H9 (cell line): Measurements from ENCODE around the gene FXYD6. TPM values are rescaled to one million over a fixed set of nuclear protein-coding genes. Genes with fewer than 3 reads are reported as not detected.

ENCODE experiments used
- DNase-seq: peaks from one replicate; pipeline ENCODE4 v3.0.0-alpha.2; 2017
- H2AFZ ChIP-seq: one replicate; pipeline ENCODE4 v1.6.1; 2013; ENCODE audit warnings: mild to moderate bottlenecking, low read length, control low read depth, moderate library complexity
- H2AK5ac ChIP-seq: 2 replicates; pipeline ENCODE4 v1.6.1; 2013; ENCODE audit warnings: low read length, control low read depth, mixed read lengths; ENCODE audit not compliant: insufficient read length
- H2BK120ac ChIP-seq: one replicate; pipeline ENCODE4 v1.6.1; 2013; ENCODE audit warnings: low read depth, mild to moderate bottlenecking, low read length, control low read depth, inconsistent platforms; ENCODE audit not compliant: poor library complexity, severe bottlenecking
- H2BK12ac ChIP-seq: 2 replicates; pipeline ENCODE4 v1.6.1; 2013; ENCODE audit warnings: low read length, control low read depth, mixed read lengths, low read depth; ENCODE audit not compliant: insufficient read length
- H2BK15ac ChIP-seq: 2 replicates; pipeline ENCODE4 v1.6.1; 2013; ENCODE audit warnings: low read depth, low read length, control low read depth
- H2BK20ac ChIP-seq: one replicate; pipeline ENCODE4 v1.6.1; 2013; ENCODE audit warnings: low read depth, mild to moderate bottlenecking, low read length, control low read depth, inconsistent platforms; ENCODE audit not compliant: poor library complexity, severe bottlenecking
- H2BK5ac ChIP-seq: 2 replicates; pipeline ENCODE4 v1.6.1; 2013; ENCODE audit warnings: low read length, control low read depth, mixed read lengths; ENCODE audit not compliant: insufficient read length
- H3K14ac ChIP-seq: 2 replicates; pipeline ENCODE4 v1.6.1; 2013; ENCODE audit warnings: low read length, control low read depth; ENCODE audit not compliant: insufficient read depth
- H3K18ac ChIP-seq: 2 replicates; pipeline ENCODE4 v1.6.1; 2013; ENCODE audit warnings: low read depth, mild to moderate bottlenecking, mixed read lengths, low read length, control low read depth; ENCODE audit not compliant: insufficient read length
- H3K23ac ChIP-seq: 2 replicates; pipeline ENCODE4 v1.6.1; 2013; ENCODE audit warnings: low read length, control low read depth, mixed read lengths, low read depth; ENCODE audit not compliant: insufficient read length
- H3K23me2 ChIP-seq: 2 replicates; pipeline ENCODE4 v1.6.1; 2013; ENCODE audit warnings: low read depth, mild to moderate bottlenecking, mixed read lengths, low read length, control low read depth; ENCODE audit not compliant: insufficient read length, poor library complexity, severe bottlenecking
- H3K27ac ChIP-seq: 2 replicates; pipeline ENCODE4 v1.5.1; 2013; ENCODE audit warnings: low read length, control low read depth, mixed read lengths, low read depth; ENCODE audit not compliant: insufficient read length
- H3K27me3 ChIP-seq: 2 replicates; pipeline ENCODE4 v1.6.1; 2013; ENCODE audit warnings: low read length, control low read depth, inconsistent platforms; ENCODE audit not compliant: insufficient read depth
- H3K4ac ChIP-seq: 2 replicates; pipeline ENCODE4 v1.6.1; 2013; ENCODE audit warnings: low read depth, mild to moderate bottlenecking, control low read depth, inconsistent platforms, low read length, moderate library complexity
- H3K4me1 ChIP-seq: 2 replicates; pipeline ENCODE4 v1.6.1; 2013; ENCODE audit warnings: low read length, control low read depth, inconsistent platforms; ENCODE audit not compliant: insufficient read depth
- H3K4me2 ChIP-seq: 2 replicates; pipeline ENCODE4 v1.6.1; 2013; ENCODE audit warnings: low read length, control low read depth, mixed read lengths; ENCODE audit not compliant: insufficient read length, insufficient read depth
- H3K56ac ChIP-seq: 2 replicates; pipeline ENCODE4 v1.6.1; 2013; ENCODE audit warnings: low read depth, mild to moderate bottlenecking, mixed read lengths, low read length, control low read depth; ENCODE audit not compliant: insufficient read length
- H3K79me1 ChIP-seq: 2 replicates; pipeline ENCODE4 v1.6.1; 2013; ENCODE audit warnings: low read depth, mild to moderate bottlenecking, moderate library complexity, low read length, control low read depth, inconsistent platforms; ENCODE audit not compliant: insufficient read depth, poor library complexity, severe bottlenecking
- H3K79me2 ChIP-seq: 2 replicates; pipeline ENCODE4 v1.6.1; 2013; ENCODE audit warnings: low read length, control low read depth, inconsistent platforms; ENCODE audit not compliant: insufficient read depth
- H3K9ac ChIP-seq: 2 replicates; pipeline ENCODE4 v1.6.1; 2013; ENCODE audit warnings: low read length, control low read depth, mixed read lengths; ENCODE audit not compliant: insufficient read length; ENCODE audit errors: extremely low read depth
- H3K9me3 ChIP-seq: one replicate; pipeline ENCODE4 v1.6.1; 2013; ENCODE audit warnings: low read depth, low read length, inconsistent platforms; ENCODE audit not compliant: control insufficient read depth
- H3T11ph ChIP-seq: one replicate; pipeline ENCODE4 v1.6.1; 2013; ENCODE audit warnings: mild to moderate bottlenecking, low read length, control low read depth, inconsistent platforms
- H4K20me1 ChIP-seq: one replicate; pipeline ENCODE4 v1.6.1; 2013; ENCODE audit not compliant: control insufficient read depth, insufficient read length, insufficient read depth
- H4K5ac ChIP-seq: 2 replicates; pipeline ENCODE4 v1.6.1; 2013; ENCODE audit warnings: low read depth, mild to moderate bottlenecking, mixed read lengths, low read length, control low read depth; ENCODE audit not compliant: insufficient read length
- H4K8ac ChIP-seq: replicated peaks from 2 replicates; pipeline ENCODE4 v1.6.1; 2013; ENCODE audit warnings: low read length, control low read depth, mixed read lengths, low read depth; ENCODE audit not compliant: insufficient read length
- H4K91ac ChIP-seq: 2 replicates; pipeline ENCODE4 v1.6.1; 2013; ENCODE audit warnings: low read depth, mild to moderate bottlenecking, moderate library complexity, mixed read lengths, low read length, control low read depth; ENCODE audit not compliant: insufficient read length
- H3K27ac Mint-ChIP-seq, 3 experiments: 2 replicates in 2 of 3; 3 replicates in 1 of 3; pipeline ENCODE4 v1.8.0; 2020 to 2021; ENCODE audit warnings: mixed read lengths in 3 of 3, mild to moderate bottlenecking in 1 of 3, moderate library complexity in 1 of 3
- H3K27me3 Mint-ChIP-seq: 2 replicates; pipeline ENCODE4 v1.8.0; 2021; ENCODE audit warnings: low read depth, mild to moderate bottlenecking, moderate library complexity, mixed read lengths
- H3K36me3 Mint-ChIP-seq, 3 experiments: 2 replicates in 2 of 3; 3 replicates in 1 of 3; pipeline ENCODE4 v1.8.0; 2020 to 2021; ENCODE audit warnings: low read depth in 3 of 3, mixed read lengths in 3 of 3; ENCODE audit not compliant: insufficient read depth in 1 of 3
- H3K4me1 Mint-ChIP-seq, 2 experiments: 2 replicates each; pipeline ENCODE4 v1.8.0; 2020; ENCODE audit warnings: mixed read lengths in 2 of 2
- H3K4me3 Mint-ChIP-seq, 2 experiments: 2 replicates in 1 of 2; 3 replicates in 1 of 2; pipeline ENCODE4 v1.8.0; 2020 to 2021; ENCODE audit warnings: mild to moderate bottlenecking in 2 of 2, mixed read lengths in 2 of 2, moderate library complexity in 1 of 2
- H3K9me3 Mint-ChIP-seq, 2 experiments: 2 replicates in 1 of 2; 3 replicates in 1 of 2; pipeline ENCODE4 v1.8.0; 2020; ENCODE audit warnings: mild to moderate bottlenecking in 2 of 2, mixed read lengths in 2 of 2, moderate library complexity in 1 of 2
- WGBS: extraction: QIAGEN DNeasy Blood & Tissue Kit; methylation state at CpG from one replicate; pipeline ENCODE4 v1.1.7; 2013; ENCODE audit warnings: missing lambda C conversion rate, low lambda C conversion rate, mixed read lengths; ENCODE audit not compliant: insufficient read length; ENCODE audit errors: extremely low coverage; 5-methylcytosine and 5-hydroxymethylcytosine counted together
- total RNA-seq: library from RNA; stranded (reverse); gene quantifications from 2 replicates; pipeline ENCODE4 v1.2.1, GENCODE V29; 2021
- TF ChIP-seq, protein P1 (sequence below): fragments of 200-600 bp; sonication (generic); conservative IDR thresholded peaks from 3 replicates; pipeline ENCODE4 v1.8.0; 2021; ENCODE audit warnings: antibody characterized with exemption, mild to moderate bottlenecking

Gene FXYD6
- total RNA-seq, 1 experiment from 2014 or later: 18.3 TPM

DNA sequence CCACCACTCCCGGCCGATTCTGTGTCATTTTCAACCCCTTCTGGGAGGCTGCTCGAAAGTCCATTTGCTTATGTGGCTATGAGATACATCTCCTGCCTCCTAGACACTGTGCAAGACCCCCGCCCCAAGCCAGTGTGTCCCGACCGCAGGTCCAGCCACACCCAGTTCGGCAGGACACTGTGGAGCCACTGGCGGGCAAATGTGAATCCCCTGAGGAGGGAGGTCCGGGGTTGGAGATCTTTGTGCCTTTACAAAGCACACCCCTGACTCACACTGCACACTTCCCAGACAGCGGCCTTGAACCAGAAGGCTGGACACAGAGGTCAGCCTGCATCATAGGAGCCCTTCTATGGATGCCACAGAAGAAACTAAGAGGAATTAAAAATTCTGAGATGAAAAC lies 17.4 kb downstream of the FXYD6 start:
- Histone ChIP-seq H3K56ac (no peak overlapping the region), H3K4me2 (no peak overlapping the region), H3K27me3 (no peaks in the 10 kb centered on the region), H3K79me2 (no peaks in the 10 kb centered on the region), H3K9me3 (no peaks in the 10 kb centered on the region), H2BK120ac (no peak overlapping the region), H4K91ac (no peak overlapping the region), H3K23me2 (no peaks in the 10 kb centered on the region), H3T11ph (no peak overlapping the region), H2AFZ (no peak overlapping the region), H2BK15ac (no peak overlapping the region), H3K4ac (no peak overlapping the region), H2AK5ac (no peak overlapping the region), H4K5ac (no peak overlapping the region), H3K9ac (no peak overlapping the region), H4K8ac (no peak overlapping the region), H3K27ac (no peak overlapping the region), H2BK5ac (no peak overlapping the region), H3K4me1 (peaks cover 3% of the 10 kb centered on the region; the same call in 1 of the 2 replicates), H3K18ac (no peak overlapping the region), H3K79me1 (no peaks in the 10 kb centered on the region), H3K23ac (no peak overlapping the region), H4K20me1 (no peaks in the 10 kb centered on the region), H2BK12ac (no peak overlapping the region), H2BK20ac (no peak overlapping the region), H3K14ac (no peak overlapping the region)
- no peak overlapping the region for H3K27ac Mint-ChIP-seq
- TF ChIP-seq, protein P1, sequence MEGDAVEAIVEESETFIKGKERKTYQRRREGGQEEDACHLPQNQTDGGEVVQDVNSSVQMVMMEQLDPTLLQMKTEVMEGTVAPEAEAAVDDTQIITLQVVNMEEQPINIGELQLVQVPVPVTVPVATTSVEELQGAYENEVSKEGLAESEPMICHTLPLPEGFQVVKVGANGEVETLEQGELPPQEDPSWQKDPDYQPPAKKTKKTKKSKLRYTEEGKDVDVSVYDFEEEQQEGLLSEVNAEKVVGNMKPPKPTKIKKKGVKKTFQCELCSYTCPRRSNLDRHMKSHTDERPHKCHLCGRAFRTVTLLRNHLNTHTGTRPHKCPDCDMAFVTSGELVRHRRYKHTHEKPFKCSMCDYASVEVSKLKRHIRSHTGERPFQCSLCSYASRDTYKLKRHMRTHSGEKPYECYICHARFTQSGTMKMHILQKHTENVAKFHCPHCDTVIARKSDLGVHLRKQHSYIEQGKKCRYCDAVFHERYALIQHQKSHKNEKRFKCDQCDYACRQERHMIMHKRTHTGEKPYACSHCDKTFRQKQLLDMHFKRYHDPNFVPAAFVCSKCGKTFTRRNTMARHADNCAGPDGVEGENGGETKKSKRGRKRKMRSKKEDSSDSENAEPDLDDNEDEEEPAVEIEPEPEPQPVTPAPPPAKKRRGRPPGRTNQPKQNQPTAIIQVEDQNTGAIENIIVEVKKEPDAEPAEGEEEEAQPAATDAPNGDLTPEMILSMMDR: no peak
- WGBS: no CpG with 5 or more reads among the region's 10 CpGs
- H3K27me3 Mint-ChIP-seq: no peaks in the 10 kb centered on the region; the same call in 1 of the 2 replicates
- no peak for DNase-seq
- H3K4me1 Mint-ChIP-seq: peaks cover 24 to 48% of the 10 kb centered on the region in 2 experiments
- no peak overlapping the region for H3K4me3 Mint-ChIP-seq
- peaks cover 0 to under 1% of the 10 kb centered on the region in 2 experiments; a peak in 1 of 5 replicates for H3K9me3 Mint-ChIP-seq
- peaks cover 0 to 2% (median 0%) of the 10 kb centered on the region in 3 experiments; a peak in 1 of 7 replicates for H3K36me3 Mint-ChIP-seq
